ENCODE data around the gene ZDHHC17.

Gene ZDHHC17

DNA sequence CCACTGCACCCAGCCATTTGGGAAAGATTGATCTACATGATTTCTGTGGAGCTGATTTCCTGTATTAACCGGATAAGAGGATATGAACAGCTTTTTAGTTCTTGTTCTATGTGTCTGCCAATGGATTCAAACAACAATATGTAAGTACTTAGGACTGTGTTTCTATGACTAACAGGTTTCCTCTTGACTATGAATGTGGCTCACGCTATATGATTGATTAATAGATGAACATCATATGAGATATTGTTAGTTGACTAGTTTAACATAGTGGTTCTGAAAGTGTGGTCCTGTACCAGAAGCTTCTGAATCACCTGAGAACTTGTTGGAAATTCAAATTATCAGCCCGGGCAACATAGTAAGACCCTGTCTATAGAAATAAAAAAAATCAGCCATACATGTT is 127.7 kb downstream of the ZDHHC17 start:
- H3K9me2 ChIP-seq (ENCODE audit: low read depth, low read length) = no peaks in the 10 kb centered on the region
- TF ChIP-seq CTCF (IDR thresholded peaks at IDR 0.05; ENCODE audit: low read length) (no peak), EZH2 (IDR thresholded peaks at IDR 0.05; ENCODE audit: borderline replicate concordance, low read length) (no peak)
- no peaks in the 10 kb centered on the region for H3K27me3 ChIP-seq (ENCODE audit: insufficient read depth, low read length)
- H3K9ac ChIP-seq (ENCODE audit: low read length) = no peak overlapping the region
- no peak overlapping the region for H3K27ac ChIP-seq (ENCODE audit: low read depth, low read length, poor library complexity, severe bottlenecking)
- H3K4me1 ChIP-seq (ENCODE audit: insufficient read depth, low read length, severe bottlenecking) = no peaks in the 10 kb centered on the region
- no peak overlapping the region for H3K4me3 ChIP-seq (ENCODE audit: low read depth, low read length, poor library complexity, severe bottlenecking)
- no peaks in the 10 kb centered on the region for H3K36me3 ChIP-seq (ENCODE audit: insufficient read depth, low read length)
- no peaks in the 10 kb centered on the region for H4K20me1 ChIP-seq (ENCODE audit: insufficient read depth, low read length)
- H3F3A ChIP-seq (ENCODE audit: insufficient read depth, low read length) = no peaks in the 10 kb centered on the region
- no peak overlapping the region for H2AFZ ChIP-seq (ENCODE audit: low read length)
- H3K4me2 ChIP-seq (ENCODE audit: low read length) = no peak overlapping the region
- no peaks in the 10 kb centered on the region for H3K79me2 ChIP-seq (ENCODE audit: insufficient read depth, low read length)
- H3K9me3 ChIP-seq (ENCODE audit: low read length) = peaks cover 3% of the 10 kb centered on the region

DNA sequence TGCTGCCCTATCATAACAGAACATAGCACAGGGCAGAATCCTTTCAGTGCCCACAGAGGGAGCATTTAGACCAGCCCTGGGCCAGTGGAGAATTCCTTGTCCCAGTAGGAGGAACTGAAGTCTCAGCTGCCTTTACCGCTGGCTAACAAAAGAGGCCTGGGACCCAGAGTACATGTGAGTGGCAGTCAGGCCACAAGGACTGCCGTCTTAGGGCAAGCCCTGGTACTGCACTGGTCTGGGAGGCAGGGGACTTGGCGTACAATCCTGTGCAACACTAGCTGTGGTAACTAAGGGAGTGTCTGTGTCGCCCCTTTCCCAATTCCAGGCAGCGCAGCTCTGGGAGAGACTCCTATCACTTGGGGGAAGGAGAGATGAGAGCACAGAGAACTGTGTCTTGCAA is 131.9 kb downstream of the ZDHHC17 start:
- Histone ChIP-seq H3K4me1 (ENCODE audit: insufficient read depth, low read length, severe bottlenecking) (no peaks in the 10 kb centered on the region), H3K4me3 (ENCODE audit: low read depth, low read length, poor library complexity, severe bottlenecking) (no peak overlapping the region), H3K9me3 (ENCODE audit: low read length) (peaks cover 3% of the 10 kb centered on the region), H3K27ac (ENCODE audit: low read depth, low read length, poor library complexity, severe bottlenecking) (no peak overlapping the region), H3K27me3 (ENCODE audit: insufficient read depth, low read length) (no peaks in the 10 kb centered on the region), H3K36me3 (ENCODE audit: insufficient read depth, low read length) (no peaks in the 10 kb centered on the region), H4K20me1 (ENCODE audit: insufficient read depth, low read length) (no peaks in the 10 kb centered on the region), H3K79me2 (ENCODE audit: insufficient read depth, low read length) (no peaks in the 10 kb centered on the region), H2AFZ (ENCODE audit: low read length) (no peak overlapping the region), H3K4me2 (ENCODE audit: low read length) (no peak overlapping the region), H3K9me2 (ENCODE audit: low read depth, low read length) (no peaks in the 10 kb centered on the region), H3F3A (ENCODE audit: insufficient read depth, low read length) (no peaks in the 10 kb centered on the region), H3K9ac (ENCODE audit: low read length) (no peak overlapping the region)
- TF ChIP-seq CTCF (IDR thresholded peaks at IDR 0.05; ENCODE audit: low read length) (no peak), EZH2 (IDR thresholded peaks at IDR 0.05; ENCODE audit: borderline replicate concordance, low read length) (no peak)

GRCh38 chr12:76896274-76896673 is 132.4 kb downstream of the ZDHHC17 start:
- no peak overlapping the region for H3K9ac ChIP-seq (ENCODE audit: low read length)
- H3K4me3 ChIP-seq (ENCODE audit: low read depth, low read length, poor library complexity, severe bottlenecking) = no peak overlapping the region
- TF ChIP-seq CTCF (IDR thresholded peaks at IDR 0.05; ENCODE audit: low read length) = no peak
- no peak for TF ChIP-seq EZH2 (IDR thresholded peaks at IDR 0.05; ENCODE audit: borderline replicate concordance, low read length)
- no peak overlapping the region for H2AFZ ChIP-seq (ENCODE audit: low read length)
- H3K4me2 ChIP-seq (ENCODE audit: low read length) = no peak overlapping the region
- no peaks in the 10 kb centered on the region for H3K9me2 ChIP-seq (ENCODE audit: low read depth, low read length)
- no peaks in the 10 kb centered on the region for H3K36me3 ChIP-seq (ENCODE audit: insufficient read depth, low read length)
- no peaks in the 10 kb centered on the region for H3K27me3 ChIP-seq (ENCODE audit: insufficient read depth, low read length)
- H3K4me1 ChIP-seq (ENCODE audit: insufficient read depth, low read length, severe bottlenecking) = no peaks in the 10 kb centered on the region
- peaks cover 3% of the 10 kb centered on the region for H3K9me3 ChIP-seq (ENCODE audit: low read length)
- H4K20me1 ChIP-seq (ENCODE audit: insufficient read depth, low read length) = no peaks in the 10 kb centered on the region
- H3K79me2 ChIP-seq (ENCODE audit: insufficient read depth, low read length) = no peaks in the 10 kb centered on the region
- no peak overlapping the region for H3K27ac ChIP-seq (ENCODE audit: low read depth, low read length, poor library complexity, severe bottlenecking)
- H3F3A ChIP-seq (ENCODE audit: insufficient read depth, low read length) = no peaks in the 10 kb centered on the region
